ENCODE results near the gene MARCHF10.

GRCh38 chr17:62857526-62857925 lies 49.4 kb upstream of the MARCHF10 start:
- TF ChIP-seq EZH2 (IDR thresholded peaks at IDR 0.05; ENCODE audit: low read length, unreplicated experiment) (no peak), CTCF (conservative IDR thresholded peaks at IDR 0.05; ENCODE audit: low read depth, low read length) (no peak)

Measured in PC-3 (cell line).